HepG2 (cell line): Measurements from ENCODE around the gene POU3F1. TPM values are rescaled to one million over a fixed set of nuclear protein-coding genes. Genes with fewer than 3 reads are reported as not detected.

Experiments
- CCDC6 ChIP-seq: sonication (generic); formaldehyde crosslinking; IDR thresholded peaks from 2 replicates; pipeline ENCODE4 v1.8.1; 2022; ENCODE audit warnings: mild to moderate bottlenecking, missing genetic modification reagents, moderate library complexity
- HES4 ChIP-seq: sonication (generic); formaldehyde crosslinking; IDR thresholded peaks from 2 replicates; pipeline ENCODE4 v1.9.0; 2021; ENCODE audit warnings: mild to moderate bottlenecking, missing genetic modification reagents, borderline replicate concordance
- HOXD1 ChIP-seq: sonication (generic); formaldehyde crosslinking; IDR thresholded peaks from 2 replicates; pipeline ENCODE4 v1.5.0; 2020; ENCODE audit warnings: missing genetic modification reagents
- IKZF5 ChIP-seq: IDR thresholded peaks from 2 replicates; pipeline ENCODE4 v1.6.1; 2018; ENCODE audit warnings: missing genetic modification reagents, mild to moderate bottlenecking, missing compliant biosample characterization
- KLF12 ChIP-seq: sonication (generic); formaldehyde crosslinking; IDR thresholded peaks from 2 replicates; pipeline ENCODE4 v1.4.0; 2020; ENCODE audit warnings: missing genetic modification reagents, borderline replicate concordance
- MTA3 ChIP-seq: sonication (generic); formaldehyde crosslinking; IDR thresholded peaks from 2 replicates; pipeline ENCODE4 v1.4.0; 2020; ENCODE audit warnings: missing genetic modification reagents
- MYC ChIP-seq: sonication (generic); formaldehyde crosslinking; IDR thresholded peaks from 2 replicates; pipeline ENCODE4 v1.9.0; 2021; ENCODE audit warnings: missing genetic modification reagents, borderline replicate concordance
- NCOA1 ChIP-seq: sonication (generic); formaldehyde crosslinking; IDR thresholded peaks from 2 replicates; pipeline ENCODE4 v1.9.0; 2021; ENCODE audit warnings: missing genetic modification reagents
- NR2F1 ChIP-seq, 2 experiments: fragments of 450-650 bp in 1 of 2; formaldehyde crosslinking in 1 of 2; IDR thresholded peaks; 2 replicates each; pipeline versions ENCODE4 v1.5.0 to v1.6.1; 2016 to 2020; ENCODE audit warnings: mild to moderate bottlenecking in 1 of 2, missing compliant biosample characterization in 1 of 2, missing genetic modification reagents in 1 of 2, moderate library complexity in 1 of 2
- PBX3 ChIP-seq: sonication (generic); formaldehyde crosslinking; IDR thresholded peaks from 2 replicates; pipeline ENCODE4 v1.8.1; 2023; ENCODE audit warnings: missing genetic modification reagents, inconsistent platforms, borderline replicate concordance
- PHB2 ChIP-seq: fragments of 450-650 bp; IDR thresholded peaks from 2 replicates; pipeline ENCODE4 v1.6.1; 2018; ENCODE audit not compliant: partially characterized antibody
- RBAK ChIP-seq: sonication (generic); formaldehyde crosslinking; IDR thresholded peaks from 2 replicates; pipeline ENCODE4 v1.5.1; 2020; ENCODE audit warnings: mild to moderate bottlenecking, missing genetic modification reagents
- RFX3 ChIP-seq: IDR thresholded peaks from 2 replicates; pipeline ENCODE4 v1.6.1; 2016; ENCODE audit warnings: missing biosample characterization, missing genetic modification reagents
- TFDP1 ChIP-seq: IDR thresholded peaks from 2 replicates; pipeline ENCODE4 v1.6.1; 2016; ENCODE audit warnings: missing compliant biosample characterization, missing genetic modification reagents, borderline replicate concordance
- ZBTB43 ChIP-seq: sonication (generic); formaldehyde crosslinking; conservative IDR thresholded peaks from 2 replicates; pipeline ENCODE4 v1.4.0; 2020; ENCODE audit warnings: missing genetic modification reagents
- ZEB1 ChIP-seq: IDR thresholded peaks from 2 replicates; pipeline ENCODE4 v1.6.1; 2012; ENCODE audit warnings: mild to moderate bottlenecking, low read depth, inconsistent platforms; ENCODE audit not compliant: insufficient replicate concordance
- ZFYVE20 ChIP-seq: sonication (generic); formaldehyde crosslinking; IDR thresholded peaks from 2 replicates; pipeline ENCODE4 v1.8.0; 2023; ENCODE audit warnings: low read depth, mild to moderate bottlenecking, moderate library complexity, missing genetic modification reagents, borderline replicate concordance
- ZMAT3 ChIP-seq: sonication (generic); formaldehyde crosslinking; conservative IDR thresholded peaks from 2 replicates; pipeline ENCODE4 v1.7.0; 2021; ENCODE audit warnings: missing genetic modification reagents
- ZNF10 ChIP-seq: sonication (generic); formaldehyde crosslinking; IDR thresholded peaks from 2 replicates; pipeline ENCODE4 v1.4.0; 2020; ENCODE audit warnings: mild to moderate bottlenecking, low read depth, missing genetic modification reagents, borderline replicate concordance
- ZNF550 ChIP-seq: sonication (generic); formaldehyde crosslinking; IDR thresholded peaks from 2 replicates; pipeline ENCODE4 v1.4.0; 2020; ENCODE audit warnings: mild to moderate bottlenecking, missing genetic modification reagents, borderline replicate concordance
- ZNF564 ChIP-seq: sonication (generic); formaldehyde crosslinking; IDR thresholded peaks from 2 replicates; pipeline ENCODE4 v1.8.1; 2023; ENCODE audit warnings: mild to moderate bottlenecking, missing genetic modification reagents
- ZNF597 ChIP-seq: sonication (generic); formaldehyde crosslinking; IDR thresholded peaks from 2 replicates; pipeline ENCODE4 v1.5.0; 2020; ENCODE audit warnings: missing genetic modification reagents
- polyA plus RNA-seq, 8 experiments: library from polyadenylated mRNA; depleted of rRNA in 3 of 8; stranded (reverse) in 7 of 8; unstranded in 1 of 8; fragments of >200 nt; fragmentation: Illumina TruSeq in 4 of 8; extraction: Trizol in 4 of 8; gene quantifications; 2 replicates each; pipeline versions ENCODE4 v1.2.1 to v1.2.3, GENCODE V29; 2011 to 2016; ENCODE audit warnings: low read depth in 4 of 8, missing spikeins in 1 of 8, mixed read lengths in 1 of 8; ENCODE audit not compliant: insufficient read depth in 1 of 8
- total RNA-seq, 5 experiments: library from RNA; depleted of rRNA; stranded (reverse); fragments of >200 nt; fragmentation: Illumina TruSeq; extraction: Trizol; gene quantifications; 2 replicates each; pipeline ENCODE4 v1.2.3, GENCODE V29; 2016; ENCODE audit warnings: low read depth in 1 of 5

POU3F1 gene
- total and polyA plus RNA-seq, 2 of the 13 experiments (the other 11 are each of a cell fraction or from before 2014, with no cell fraction given): not detected

- peak; percentile 85 for TF ChIP-seq ZBTB43 (CRISPR knock-in tag)
- peak; percentile 68; the same call in 1 of the 2 replicates for TF ChIP-seq KLF12 (CRISPR knock-in tag)
- 0 out of 2 replicates have a peak, but pooled peaks have one; percentile 53 for TF ChIP-seq HOXD1
- TF ChIP-seq ZNF550 (CRISPR knock-in tag): peak; percentile 73; the same call in 1 of the 2 replicates
- peak; percentile 93 for TF ChIP-seq CCDC6
- TF ChIP-seq IKZF5 (CRISPR knock-in tag): peak; percentile 85
- TF ChIP-seq ZEB1: no peak
- no peak for TF ChIP-seq NR2F1 (CRISPR knock-in tag; IDR thresholded peaks at IDR 0.05)
- no peak for TF ChIP-seq MTA3 (CRISPR knock-in tag)
- no peak; the same call in none of the 2 replicates for TF ChIP-seq NCOA1 (CRISPR knock-in tag)
- TF ChIP-seq RFX3 (CRISPR knock-in tag): peak; percentile 21; the same call in 1 of the 2 replicates
- TF ChIP-seq ZFYVE20: peak; percentile 98
- 0 out of 2 replicates have a peak, but pooled peaks have one; percentile 22 for TF ChIP-seq PBX3 (CRISPR knock-in tag)
- no peak for TF ChIP-seq PHB2
- TF ChIP-seq ZNF564: peak; percentile 91; the same call in 1 of the 2 replicates
- TF ChIP-seq RBAK: peak; percentile 74; the same call in 1 of the 2 replicates
- TF ChIP-seq HES4 (CRISPR knock-in tag): peak; percentile 97
- no peak for TF ChIP-seq ZNF10
- TF ChIP-seq ZNF597 (CRISPR knock-in tag): no peak
- peak; percentile 97 for TF ChIP-seq MYC (CRISPR knock-in tag)
- TF ChIP-seq ZMAT3: peak; percentile 97
- peak; percentile 99 for TF ChIP-seq TFDP1 (CRISPR knock-in tag)
Measured at GRCh38 chr1:38012363-38013226, 34.0 kb downstream of the POU3F1 start, which contains the start of gene UTP11 (continued).
